RPMI7951 (cell line): ENCODE results near the gene POTEC. TPM values are rescaled to one million over a fixed set of nuclear protein-coding genes. Genes with fewer than 3 reads are reported as not detected.

Source experiments
- total RNA-seq: library from RNA; depleted of rRNA; stranded (reverse); fragments of >200 nt; shearing (Covaris generic); gene quantifications from 2 replicates; pipeline ENCODE4 v1.2.3, GENCODE V29; 2014; rRNA removed

The POTEC gene
- total RNA-seq, 1 experiment from 2014 or later, result not detected

Other genes starting within 250 kb of the POTEC start
- 0.59 and 1.1 TPM in 2 replicates for gene ANKRD30B, start 204.6 kb upstream of the POTEC start, total RNA-seq